GM12891 (cell line): ENCODE measurements around the gene AP1M1.

ENCODE experiments used
- POLR2A ChIP-seq: IDR thresholded peaks from 2 replicates; pipeline ENCODE4 v1.6.1; 2011; ENCODE audit warnings: low read depth, low read length, control low read depth
- POLR2AphosphoS5 ChIP-seq: IDR thresholded peaks from 2 replicates; pipeline ENCODE4 v1.6.1; 2011; ENCODE audit warnings: low read depth, low read length, control low read depth

GRCh38 chr19:16200038-16201010, 2.6 kb downstream of the AP1M1 start:
- TF ChIP-seq POLR2AphosphoS5 (no peak), POLR2A (no peak)
